Activated CD4-positive, CD25-positive, alpha-beta regulatory T cell treated with anti-CD3 and anti-CD28 coated beads, Interleukin-2, amount 50 U/mL, for 16 hours (primary cell): ENCODE measurements around the gene NFIX.

Source experiments
- DNase-seq: peaks from one replicate; pipeline ENCODE4 v3.0.0-alpha.2; 2020; ENCODE audit warnings: low read depth, low spot score

Gene NFIX

GRCh38 chr19:13122980-13123957 lies 128.0 kb downstream of the NFIX start:
- no peak for DNase-seq

- DNase-seq, result no peak
Measured at GRCh38 chr19:13127051-13127450, 131.8 kb downstream of the NFIX start.

GRCh38 chr19:13127811-13128575 lies 132.7 kb downstream of the NFIX start:
- no peak for DNase-seq

GRCh38 chr19:13128583-13128982 lies 133.3 kb downstream of the NFIX start:
- DNase-seq, result no peak

GRCh38 chr19:13129384-13129783 lies 134.1 kb downstream of the NFIX start:
- DNase-seq, result no peak

GRCh38 chr19:13130886-13131490 lies 135.7 kb downstream of the NFIX start:
- DNase-seq, result no peak

GRCh38 chr19:13132471-13133180 lies 137.4 kb downstream of the NFIX start:
- DNase-seq, result no peak

- DNase-seq, result no peak
Measured at GRCh38 chr19:13133241-13133870, 138.1 kb downstream of the NFIX start.

GRCh38 chr19:13134626-13135025 lies 139.4 kb downstream of the NFIX start:
- no peak for DNase-seq

- no peak for DNase-seq
Measured at GRCh38 chr19:13135068-13136062, 140.1 kb downstream of the NFIX start.

- no peak for DNase-seq
Measured at GRCh38 chr19:13137290-13137794, 142.1 kb downstream of the NFIX start.

GRCh38 chr19:13138171-13138915 lies 143.1 kb downstream of the NFIX start:
- DNase-seq, result no peak

GRCh38 chr19:13138916-13139198 lies 143.6 kb downstream of the NFIX start:
- no peak for DNase-seq

GRCh38 chr19:13139633-13140311 lies 144.5 kb downstream of the NFIX start:
- DNase-seq, result no peak

GRCh38 chr19:13146763-13147563 lies 151.7 kb downstream of the NFIX start:
- no peak for DNase-seq
